Measurements from ENCODE around the gene NIF3L1.

DNA sequence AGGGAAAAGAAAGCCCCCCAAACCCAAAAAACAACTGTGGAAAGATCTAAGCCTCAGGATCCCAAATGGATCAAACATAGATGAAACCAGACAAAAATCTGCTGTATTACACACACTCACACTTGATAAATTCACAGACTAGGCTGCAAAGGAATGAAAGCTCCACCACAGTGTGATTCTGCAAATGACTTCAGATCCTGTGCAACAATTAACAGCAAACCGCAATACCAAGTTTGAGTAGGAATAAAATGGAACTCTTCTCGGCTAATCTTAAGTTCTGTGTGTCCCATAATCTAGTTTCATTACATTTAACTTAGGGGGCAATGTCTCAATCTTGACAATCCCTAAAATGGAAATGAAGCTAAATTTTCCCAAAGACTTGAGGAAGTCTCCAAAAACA lies 36.6 kb upstream of the NIF3L1 start:
- TF ChIP-seq, protein P1, sequence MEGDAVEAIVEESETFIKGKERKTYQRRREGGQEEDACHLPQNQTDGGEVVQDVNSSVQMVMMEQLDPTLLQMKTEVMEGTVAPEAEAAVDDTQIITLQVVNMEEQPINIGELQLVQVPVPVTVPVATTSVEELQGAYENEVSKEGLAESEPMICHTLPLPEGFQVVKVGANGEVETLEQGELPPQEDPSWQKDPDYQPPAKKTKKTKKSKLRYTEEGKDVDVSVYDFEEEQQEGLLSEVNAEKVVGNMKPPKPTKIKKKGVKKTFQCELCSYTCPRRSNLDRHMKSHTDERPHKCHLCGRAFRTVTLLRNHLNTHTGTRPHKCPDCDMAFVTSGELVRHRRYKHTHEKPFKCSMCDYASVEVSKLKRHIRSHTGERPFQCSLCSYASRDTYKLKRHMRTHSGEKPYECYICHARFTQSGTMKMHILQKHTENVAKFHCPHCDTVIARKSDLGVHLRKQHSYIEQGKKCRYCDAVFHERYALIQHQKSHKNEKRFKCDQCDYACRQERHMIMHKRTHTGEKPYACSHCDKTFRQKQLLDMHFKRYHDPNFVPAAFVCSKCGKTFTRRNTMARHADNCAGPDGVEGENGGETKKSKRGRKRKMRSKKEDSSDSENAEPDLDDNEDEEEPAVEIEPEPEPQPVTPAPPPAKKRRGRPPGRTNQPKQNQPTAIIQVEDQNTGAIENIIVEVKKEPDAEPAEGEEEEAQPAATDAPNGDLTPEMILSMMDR (IDR thresholded peaks at IDR 0.05 in 8 of 11, conservative IDR thresholded peaks at IDR 0.05 in 3 of 11), result no peak
- no peak for TF ChIP-seq POLR2A (IDR thresholded peaks at IDR 0.05)
- TF ChIP-seq POLR2AphosphoS5 (IDR thresholded peaks at IDR 0.05), result no peak
